Stimulated activated CD8-positive, alpha-beta memory T cell treated with anti-CD3 and anti-CD28 coated beads, Interleukin-2, amount 100 ng/mL, for 1 hour (primary cell): ENCODE results near the gene PPFIBP1.
"Not testable (repeated sequence)": the region's sequence is repeated elsewhere in the genome, so short reads cannot be mapped to it uniquely, and the experiment has no call there.

Experiments used
- DNase-seq, 2 donors: peaks; one replicate each; pipeline ENCODE4 v3.0.0-alpha.2; 2020; ENCODE audit warnings: low read depth in 2 of 2

PPFIBP1 gene

DNA sequence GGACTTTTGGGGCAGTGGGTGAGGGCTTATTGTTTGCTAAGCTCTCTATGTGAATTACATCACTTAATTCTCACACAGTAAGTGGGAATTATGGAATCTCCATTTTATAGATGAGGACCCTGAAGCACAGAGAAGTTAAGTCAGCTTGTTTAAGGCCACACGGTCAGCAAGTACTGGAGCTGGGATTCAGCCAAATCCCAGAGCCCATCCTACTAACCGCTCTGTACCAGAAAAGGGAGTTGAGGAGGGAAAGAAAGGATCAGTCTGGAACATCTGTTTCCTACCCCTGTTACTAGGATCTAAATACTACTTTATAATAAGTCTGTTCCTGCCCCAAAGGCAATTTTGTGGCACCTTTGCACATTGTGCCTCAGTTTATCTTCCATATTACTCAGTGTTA is 42.6 kb downstream of the PPFIBP1 start:
- no peak for DNase-seq

DNA sequence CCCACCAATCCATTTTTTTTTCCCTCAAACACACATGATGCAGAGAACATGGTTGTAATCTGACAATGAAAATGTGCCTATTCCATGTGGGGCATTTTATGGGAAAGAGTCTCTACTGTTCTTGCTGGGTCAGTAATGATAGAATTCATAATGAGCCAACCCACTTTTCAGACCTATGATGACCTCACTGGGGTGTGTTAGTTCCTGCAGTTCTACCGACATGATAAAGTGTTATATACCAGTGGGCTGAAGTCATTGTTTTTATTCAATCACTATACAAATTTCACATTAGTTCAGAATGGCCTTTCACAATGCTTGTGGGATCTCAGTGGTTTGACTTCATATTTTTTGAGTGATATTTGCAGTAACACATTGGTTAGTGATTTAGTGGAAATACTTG is 47.5 kb downstream of the PPFIBP1 start:
- no peak for DNase-seq

DNA sequence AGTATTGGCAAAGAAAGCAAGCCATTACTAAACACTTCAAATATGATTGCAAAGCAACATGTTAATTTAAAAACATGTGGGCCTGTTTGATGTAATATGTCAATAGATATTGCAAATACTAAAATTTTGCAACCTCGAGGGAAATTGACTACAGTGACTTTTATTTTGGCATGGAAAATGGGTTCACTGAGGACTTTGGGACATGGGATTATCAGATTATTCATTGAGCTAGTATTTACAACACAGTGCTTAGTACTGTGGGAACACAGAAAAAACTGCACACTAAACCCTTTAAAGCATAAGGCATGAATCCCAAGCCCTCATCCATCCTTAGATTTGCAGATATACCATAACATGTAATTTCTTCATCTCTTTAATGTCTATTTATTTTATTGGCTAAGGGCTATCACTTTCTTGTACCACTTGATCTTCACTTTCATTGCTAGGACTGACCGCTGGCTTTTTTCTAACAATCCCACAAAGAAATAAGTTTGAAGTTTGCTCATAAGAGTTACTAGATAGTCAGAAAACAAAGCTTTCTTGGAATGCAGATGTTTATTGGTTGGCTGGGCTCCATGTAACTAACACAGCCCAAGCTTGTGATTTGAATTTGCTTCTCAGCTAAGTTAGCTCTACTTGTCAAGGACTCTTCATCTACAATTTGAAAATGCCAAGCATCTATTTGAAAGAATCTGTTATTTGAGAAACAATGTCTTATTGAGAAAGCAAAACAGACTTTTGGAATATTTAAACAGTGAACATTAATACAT is 48.7 kb downstream of the PPFIBP1 start:
- DNase-seq, result no peak

- no peak for DNase-seq
Observed at GRCh38 chr12:27573972-27574371, 50.0 kb downstream of the PPFIBP1 start.

GRCh38 chr12:27575090-27575761 is 51.2 kb downstream of the PPFIBP1 start:
- no peak for DNase-seq

- DNase-seq, result no peak
Observed at GRCh38 chr12:27575762-27576118, 51.7 kb downstream of the PPFIBP1 start.

- DNase-seq, result no peak
Observed at GRCh38 chr12:27576667-27577347, 52.8 kb downstream of the PPFIBP1 start.

- DNase-seq, result no peak
Observed at GRCh38 chr12:27577688-27578087, 53.7 kb downstream of the PPFIBP1 start.

DNA sequence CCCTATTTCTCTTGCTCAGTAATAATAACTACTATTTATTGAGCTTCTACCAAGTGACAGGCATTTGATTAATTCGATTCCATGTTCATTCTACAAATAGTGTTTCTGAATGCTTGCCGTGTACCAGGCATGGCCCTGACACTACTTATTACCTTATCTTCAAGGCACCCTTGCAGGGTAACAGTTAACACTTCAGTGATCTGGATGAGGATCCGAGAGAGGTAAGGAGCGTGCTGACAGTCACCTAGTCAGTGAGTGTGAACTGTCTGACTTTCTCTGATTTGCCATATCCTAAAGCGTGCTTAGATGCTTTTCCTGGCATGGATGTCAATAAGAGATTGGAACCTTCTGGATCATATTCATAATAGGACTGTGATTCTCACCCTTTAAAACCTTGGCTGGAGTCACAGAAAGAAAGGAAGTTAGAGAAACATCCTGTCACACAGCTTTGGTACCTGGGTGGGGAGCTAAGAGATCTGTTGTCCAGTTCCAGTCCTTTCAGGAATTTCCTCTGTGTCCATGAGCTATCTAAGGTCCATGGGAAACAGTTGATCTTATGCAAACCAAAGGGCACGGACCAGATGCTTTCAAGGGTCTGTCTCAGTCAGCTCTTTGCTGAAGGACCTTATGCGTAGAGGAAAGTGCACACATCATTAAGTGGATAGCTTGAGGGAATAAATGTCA is 54.8 kb downstream of the PPFIBP1 start:
- DNase-seq, result no peak

DNA sequence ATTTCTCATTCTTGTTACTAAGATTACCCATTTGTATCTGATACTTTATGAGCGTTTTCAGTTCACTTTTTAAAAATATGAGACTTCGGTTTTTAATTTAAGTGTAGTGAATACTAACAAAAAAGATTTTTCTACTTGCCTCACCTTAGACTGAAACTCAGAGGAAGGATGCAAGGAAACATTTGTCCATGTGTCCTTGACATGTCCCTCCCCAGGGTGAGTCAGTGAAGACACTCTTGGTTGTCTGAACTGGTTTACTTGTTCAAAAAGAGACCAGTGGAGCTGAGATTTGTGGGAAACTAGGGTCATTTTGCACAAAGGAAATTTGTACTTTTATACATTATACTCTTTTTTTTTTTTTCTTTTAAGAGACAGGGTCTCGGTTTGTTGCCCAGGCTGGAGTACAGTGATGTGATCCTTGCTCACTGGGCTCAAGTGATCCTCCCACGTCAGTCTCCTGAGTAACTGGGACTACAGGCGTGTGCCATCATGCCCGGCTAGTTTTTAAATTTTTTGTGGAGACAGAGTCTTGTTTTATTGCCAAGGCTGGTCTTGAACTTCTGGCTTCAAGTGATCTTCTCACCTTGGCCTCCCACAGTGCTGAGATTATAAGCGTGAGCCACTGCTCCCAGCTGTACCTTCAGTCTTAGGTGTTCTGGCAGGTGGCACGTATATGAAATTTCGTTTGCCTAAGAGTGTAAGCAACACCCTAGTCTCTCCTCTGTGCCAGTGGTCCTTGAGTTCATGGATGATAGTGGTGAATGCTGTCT is 56.7 kb downstream of the PPFIBP1 start:
- DNase-seq, result no peak

DNA sequence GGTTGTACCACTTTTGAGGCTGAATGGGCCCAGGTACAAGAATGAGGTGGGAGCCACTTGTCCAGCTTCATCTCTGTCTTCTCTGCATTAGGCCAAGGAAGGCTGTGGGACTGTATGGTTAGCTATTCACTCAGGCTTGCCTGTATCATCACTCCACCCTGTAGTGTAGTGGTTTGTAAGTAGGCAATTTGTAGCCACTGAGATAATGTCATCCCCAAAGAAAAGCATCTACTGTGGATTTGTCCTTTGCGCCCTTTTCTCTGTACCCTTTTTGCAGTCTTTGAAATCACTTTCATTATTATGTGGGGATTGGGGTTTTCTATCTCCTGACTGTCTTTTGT is 57.3 kb downstream of the PPFIBP1 start:
- not testable (repeated sequence) for DNase-seq

DNA sequence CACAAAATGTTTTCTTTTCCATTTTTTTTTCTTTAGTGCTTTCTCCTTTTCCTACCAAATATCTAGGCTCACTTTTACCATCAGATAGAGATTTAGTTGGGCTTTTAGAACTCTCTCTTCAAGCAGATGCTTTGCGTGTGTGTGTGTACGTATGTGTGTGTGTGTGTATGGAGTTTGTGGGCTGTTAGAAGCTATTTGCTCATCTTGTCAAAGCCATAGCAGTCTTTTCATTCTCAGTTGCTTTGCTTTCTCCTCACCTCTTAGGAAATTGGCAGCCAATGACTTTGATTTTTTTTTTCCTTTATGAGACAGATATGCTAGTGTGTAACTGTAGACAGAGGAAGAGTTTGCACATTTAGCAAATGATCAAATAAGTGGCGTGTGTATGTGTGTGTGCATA is 57.8 kb downstream of the PPFIBP1 start:
- not testable (repeated sequence) for DNase-seq

GRCh38 chr12:27582445-27582844 is 58.4 kb downstream of the PPFIBP1 start:
- not testable (repeated sequence) for DNase-seq

DNA sequence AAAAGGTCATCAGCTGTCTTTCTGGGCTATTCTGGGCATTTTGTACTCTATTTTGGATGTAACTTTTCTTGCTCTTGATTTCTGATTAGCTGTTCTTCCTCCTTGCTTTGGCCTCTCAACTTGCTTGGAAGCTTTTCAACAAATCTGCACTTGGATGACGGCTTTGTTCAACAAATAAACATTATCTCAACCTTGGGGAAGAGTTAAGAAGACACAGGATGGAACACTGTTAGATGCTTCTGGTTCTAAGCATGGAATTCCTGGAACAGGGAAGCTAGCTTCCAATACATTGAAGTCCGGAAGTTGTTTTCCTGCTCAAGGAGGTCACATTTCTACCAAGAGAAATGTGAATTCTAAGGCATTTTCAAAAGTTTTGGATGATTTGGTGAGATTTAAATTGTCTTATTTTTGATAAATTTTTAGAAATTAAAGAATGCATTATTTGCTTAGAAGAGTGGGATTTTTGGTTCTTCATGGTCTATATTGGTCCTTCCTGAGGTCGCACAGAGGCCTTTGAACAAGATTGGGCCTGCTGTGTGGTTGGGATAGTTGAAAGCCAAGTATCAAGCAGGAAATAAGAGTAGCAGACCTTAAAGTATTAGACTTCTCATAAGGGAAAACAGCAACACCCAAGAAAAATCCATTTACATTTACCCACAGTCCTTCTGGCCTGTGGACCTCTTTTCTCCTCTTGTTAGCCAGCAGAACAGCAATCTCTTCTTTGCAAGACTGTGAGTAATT is 59.2 kb downstream of the PPFIBP1 start:
- no peak for DNase-seq

- DNase-seq, result no peak
Observed at GRCh38 chr12:27583981-27584380, 60.0 kb downstream of the PPFIBP1 start.

DNA sequence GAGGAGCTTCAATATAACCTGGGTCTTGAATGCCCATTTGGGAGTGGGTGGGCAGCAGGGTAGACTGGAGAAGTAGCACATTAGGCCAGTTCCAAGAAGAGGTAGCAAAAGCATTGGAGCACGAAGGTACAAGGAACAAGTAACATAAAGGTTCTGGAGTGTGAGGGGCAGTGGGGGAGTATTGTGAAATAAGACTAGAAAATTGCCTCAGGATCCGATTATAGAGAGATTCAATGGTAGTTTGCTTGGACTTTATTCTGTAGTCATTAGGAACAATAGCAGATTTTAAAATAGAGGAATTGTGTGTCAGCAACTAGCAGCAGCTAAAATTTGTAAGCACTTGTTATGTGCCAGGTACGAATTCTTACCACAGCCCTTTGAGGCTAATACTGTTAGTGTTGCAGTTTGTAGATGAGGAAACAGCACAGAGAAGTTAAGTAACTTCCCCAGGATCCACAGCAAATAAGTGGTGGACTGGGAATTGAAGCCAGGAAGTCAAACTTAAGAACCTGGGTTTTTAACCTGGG is 61.8 kb downstream of the PPFIBP1 start:
- no peak for DNase-seq

DNA sequence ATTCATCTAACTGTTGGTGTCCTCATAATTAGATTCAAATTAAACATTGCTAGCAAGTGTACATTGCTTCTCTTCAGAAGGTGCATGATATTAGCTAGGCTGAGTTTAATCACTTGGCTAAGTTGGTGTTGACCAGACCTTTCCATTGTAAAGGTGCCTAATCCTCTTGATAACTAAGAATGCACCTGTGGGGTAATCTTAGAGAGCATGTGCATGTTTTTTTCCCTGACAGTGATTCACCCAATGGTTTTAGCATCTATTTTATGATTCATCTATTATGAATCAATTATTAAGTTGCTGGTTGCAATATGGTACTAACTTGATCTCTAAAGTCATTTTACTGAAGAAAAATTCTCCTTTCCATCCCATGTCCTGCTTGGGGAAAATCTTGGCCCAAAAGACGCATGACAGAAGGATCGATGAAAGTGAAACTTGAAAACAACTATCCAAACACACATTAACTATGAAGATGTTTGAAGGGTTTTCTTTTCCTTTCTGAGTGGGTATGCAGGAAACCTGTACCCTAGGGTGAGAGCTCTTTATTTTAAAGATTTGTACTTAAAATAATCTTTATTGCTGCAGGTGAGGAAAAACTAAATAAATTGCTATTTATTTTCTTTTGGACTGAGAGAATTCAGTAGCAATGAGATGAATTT is 64.2 kb downstream of the PPFIBP1 start:
- not testable (repeated sequence) for DNase-seq

- DNase-seq, result no peak
Observed at GRCh38 chr12:27588776-27589175, 64.8 kb downstream of the PPFIBP1 start.

- DNase-seq, result no peak
Observed at GRCh38 chr12:27589419-27589818, 65.4 kb downstream of the PPFIBP1 start.

- not testable (repeated sequence) for DNase-seq
Observed at GRCh38 chr12:27591698-27592097, 67.7 kb downstream of the PPFIBP1 start.
